Mucosa of descending colon (tissue), 3 donors: ENCODE data around the gene PTCSC3. TPM values are rescaled to one million over a fixed set of nuclear protein-coding genes. Genes with fewer than 3 reads are reported as not detected.
A peak's percentile ranks its signal among the peaks of the same experiment; 100 is the strongest.

Source experiments
- ATAC-seq: fragments of 200-7000 bp; cut with Tn5 transposase; one replicate; pipeline ENCODE4 v1.9.1; 2020; ENCODE audit warnings: mild to moderate bottlenecking, moderate library complexity
- DNase-seq, 3 donors: peaks; one replicate each; pipeline ENCODE4 v3.0.0-alpha.2; 2020
- H3K36me3 ChIP-seq: fragments of 200-600 bp; one replicate; pipeline ENCODE4 v1.8.0; 2021; ENCODE audit warnings: low read depth, mild to moderate bottlenecking
- H3K4me1 ChIP-seq: fragments of 200-600 bp; one replicate; pipeline ENCODE4 v1.8.0; 2021; ENCODE audit warnings: low read depth, mild to moderate bottlenecking
- H3K4me3 ChIP-seq: fragments of 200-600 bp; one replicate; pipeline ENCODE4 v1.8.0; 2021; ENCODE audit warnings: mild to moderate bottlenecking
- H3K9me3 ChIP-seq: fragments of 200-600 bp; one replicate; pipeline ENCODE4 v1.8.0; 2021; ENCODE audit warnings: mild to moderate bottlenecking
- CTCF ChIP-seq: fragments of 200-600 bp; IDR thresholded peaks from one replicate; pipeline ENCODE4 v1.8.0; 2022; ENCODE audit warnings: antibody characterized with exemption, mild to moderate bottlenecking
- intact Hi-C, 2 donors: fragments of 100-400 bp; cut with DNase I in 1 of 2; cut with micrococcal nuclease in 1 of 2; formaldehyde crosslinking; loops; one replicate each; pipeline versions ENCODE4 v1.11.0 to v1.11.1; 2022; cut with DNase I, micrococcal nuclease
- total RNA-seq, 3 donors: library from RNA; stranded (reverse); fragmentation: NEBNext Ultra II Directional in 2 of 3; extraction: Animal tissue kit (Norgen Biotek cat#: 25700) in 2 of 3; gene quantifications; one replicate each; pipeline versions ENCODE4 v1.2.1 to v1.2.4, GENCODE V29; 2021 to 2023
- donor health status: DM: no; HTN: no; CAD: no; lungs with moderate emphysema.
- donor health status: DM: no; HTN: no; CAD: no.
- donor health status: DM: no; HTN: yes; CAD: no.

The PTCSC3 gene
- total RNA-seq, 3 donors from 2014 or later, result not detected

GRCh38 chr14:36173161-36173560, 3.4 kb downstream of the PTCSC3 start:
- H3K9me3 ChIP-seq, result no peaks in the 10 kb centered on the region
- intact Hi-C loops, result no loop called here
- H3K4me3 ChIP-seq, result no peak overlapping the region
- no peak for DNase-seq
- no peak for TF ChIP-seq CTCF
- no peaks in the 10 kb centered on the region for H3K4me1 ChIP-seq
- no peaks in the 10 kb centered on the region for H3K36me3 ChIP-seq
- ATAC-seq, result no peak

GRCh38 chr14:36171607-36172006, 4.9 kb downstream of the PTCSC3 start:
- intact Hi-C loops, result no loop called here
- no peaks in the 10 kb centered on the region for H3K9me3 ChIP-seq
- no peak for DNase-seq
- TF ChIP-seq CTCF, result no peak
- no peaks in the 10 kb centered on the region for H3K4me1 ChIP-seq
- no peaks in the 10 kb centered on the region for H3K36me3 ChIP-seq
- H3K4me3 ChIP-seq, result no peak overlapping the region
- ATAC-seq, result no peak

GRCh38 chr14:36167431-36167830, 9.1 kb downstream of the PTCSC3 start:
- no peak for DNase-seq
- intact Hi-C loops, result no loop called here
- Histone ChIP-seq H3K4me3 (no peak overlapping the region), H3K4me1 (no peaks in the 10 kb centered on the region), H3K36me3 (no peaks in the 10 kb centered on the region), H3K9me3 (no peaks in the 10 kb centered on the region)
- TF ChIP-seq CTCF, result no peak
- ATAC-seq, result no peak

- intact Hi-C loops, result no loop called here
- Histone ChIP-seq H3K9me3 (no peaks in the 10 kb centered on the region), H3K4me1 (no peaks in the 10 kb centered on the region), H3K36me3 (no peaks in the 10 kb centered on the region), H3K4me3 (no peak overlapping the region)
- no peak for ATAC-seq
- no peak for DNase-seq
- TF ChIP-seq CTCF, result no peak
These were observed 13.1 kb downstream of the PTCSC3 start for GRCh38 chr14:36163451-36163850.

GRCh38 chr14:36162267-36162666, 14.3 kb downstream of the PTCSC3 start:
- ATAC-seq (peak; percentile 48), DNase-seq (peak in 2 of 3 donors; percentile 17 to 44)
- intact Hi-C loops, result no loop called here
- Histone ChIP-seq H3K4me1 (no peaks in the 10 kb centered on the region), H3K9me3 (no peaks in the 10 kb centered on the region), H3K36me3 (no peaks in the 10 kb centered on the region), H3K4me3 (no peak overlapping the region)
- no peak for TF ChIP-seq CTCF

GRCh38 chr14:36161776-36162175, 14.7 kb downstream of the PTCSC3 start:
- no peaks in the 10 kb centered on the region for H3K36me3 ChIP-seq
- H3K4me3 ChIP-seq, result no peak overlapping the region
- intact Hi-C loops, result no loop called here
- peak in 2 of 3 donors; percentile 20 to 42 for DNase-seq
- H3K9me3 ChIP-seq, result no peaks in the 10 kb centered on the region
- ATAC-seq, result peak; percentile 51
- no peaks in the 10 kb centered on the region for H3K4me1 ChIP-seq
- TF ChIP-seq CTCF, result no peak
